Measurements from ENCODE around the gene CTTNBP2NL. TPM values are rescaled to one million over a fixed set of nuclear protein-coding genes. Genes with fewer than 3 reads are reported as not detected.
A peak's percentile ranks its signal among the peaks of the same experiment; 100 is the strongest.

CTTNBP2NL gene
- total RNA-seq, 2 donors from 2014 or later = 32.5 to 66.5 TPM

DNA sequence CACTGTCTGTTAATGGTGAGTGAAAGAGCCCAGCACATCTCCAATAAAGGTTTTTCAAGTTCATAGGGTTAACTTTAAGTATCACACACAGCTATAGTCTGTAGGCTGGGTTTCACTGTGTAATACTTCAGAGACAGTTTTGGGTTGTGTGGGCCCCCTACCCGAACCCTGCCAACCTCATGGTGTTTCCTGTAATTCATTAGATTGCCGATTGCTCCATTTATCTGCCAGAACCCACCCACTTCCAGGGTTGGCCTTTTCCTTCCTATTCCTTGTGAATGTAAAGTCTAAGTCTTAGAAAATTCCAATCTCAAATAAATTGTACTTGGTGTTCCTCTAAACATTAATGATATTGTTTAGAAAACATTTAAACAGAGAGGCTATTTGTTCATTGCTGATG, 43.6 kb downstream of the CTTNBP2NL start:
- Histone ChIP-seq H3K27me3 (replicated peaks; ENCODE audit: insufficient read depth) (no peaks in the 10 kb centered on the region), H3K9me3 (no peaks in the 10 kb centered on the region), H3K27ac (no peak overlapping the region), H3K36me3 (no peaks in the 10 kb centered on the region), H3K4me3 (no peak overlapping the region), H3K4me1 (ENCODE audit: control insufficient read depth in 1 of 2, low read depth in 2 of 2) (peaks cover 21 to 37% of the 10 kb centered on the region in 2 donors)
- DNase-seq (ENCODE audit: low spot score) (no peak), ATAC-seq (ENCODE audit: insufficient number of reproducible peaks, low FRiP score, low read depth) (no peak)
- TF ChIP-seq, protein P1, sequence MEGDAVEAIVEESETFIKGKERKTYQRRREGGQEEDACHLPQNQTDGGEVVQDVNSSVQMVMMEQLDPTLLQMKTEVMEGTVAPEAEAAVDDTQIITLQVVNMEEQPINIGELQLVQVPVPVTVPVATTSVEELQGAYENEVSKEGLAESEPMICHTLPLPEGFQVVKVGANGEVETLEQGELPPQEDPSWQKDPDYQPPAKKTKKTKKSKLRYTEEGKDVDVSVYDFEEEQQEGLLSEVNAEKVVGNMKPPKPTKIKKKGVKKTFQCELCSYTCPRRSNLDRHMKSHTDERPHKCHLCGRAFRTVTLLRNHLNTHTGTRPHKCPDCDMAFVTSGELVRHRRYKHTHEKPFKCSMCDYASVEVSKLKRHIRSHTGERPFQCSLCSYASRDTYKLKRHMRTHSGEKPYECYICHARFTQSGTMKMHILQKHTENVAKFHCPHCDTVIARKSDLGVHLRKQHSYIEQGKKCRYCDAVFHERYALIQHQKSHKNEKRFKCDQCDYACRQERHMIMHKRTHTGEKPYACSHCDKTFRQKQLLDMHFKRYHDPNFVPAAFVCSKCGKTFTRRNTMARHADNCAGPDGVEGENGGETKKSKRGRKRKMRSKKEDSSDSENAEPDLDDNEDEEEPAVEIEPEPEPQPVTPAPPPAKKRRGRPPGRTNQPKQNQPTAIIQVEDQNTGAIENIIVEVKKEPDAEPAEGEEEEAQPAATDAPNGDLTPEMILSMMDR (IDR thresholded peaks at IDR 0.05) = no peak

DNA sequence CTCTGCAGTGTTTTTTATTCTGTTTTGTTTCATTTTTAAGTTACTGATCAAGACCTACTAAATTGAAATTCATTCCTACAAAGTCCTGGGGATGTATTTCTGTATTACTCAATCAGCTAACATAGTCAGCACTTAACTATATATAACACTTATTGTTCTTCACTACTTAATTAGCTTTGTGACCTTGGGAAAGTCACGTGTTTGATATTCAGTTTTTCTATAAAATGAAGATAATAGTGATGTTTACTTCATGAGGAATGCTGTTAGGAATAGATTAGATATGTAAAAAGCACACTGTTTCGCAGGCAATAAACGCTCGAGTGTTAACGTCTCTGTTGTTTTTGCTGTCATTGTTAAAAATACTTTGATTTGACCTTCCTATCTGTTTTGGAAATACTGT, 44.6 kb downstream of the CTTNBP2NL start:
- Histone ChIP-seq H3K27me3 (replicated peaks; ENCODE audit: insufficient read depth) (no peaks in the 10 kb centered on the region), H3K4me3 (no peak overlapping the region), H3K27ac (no peak overlapping the region), H3K4me1 (ENCODE audit: control insufficient read depth in 1 of 2, low read depth in 2 of 2) (peaks cover 21 to 38% of the 10 kb centered on the region in 2 donors), H3K9me3 (no peaks in the 10 kb centered on the region), H3K36me3 (no peaks in the 10 kb centered on the region)
- no peak for DNase-seq (ENCODE audit: low spot score)
- ATAC-seq (ENCODE audit: insufficient number of reproducible peaks, low FRiP score, low read depth) = no peak
- TF ChIP-seq, protein P1 (IDR thresholded peaks at IDR 0.05) = no peak

GRCh38 chr1:112444269-112444668, 48.3 kb downstream of the CTTNBP2NL start:
- peaks cover 9 to 29% of the 10 kb centered on the region in 2 donors for H3K4me1 ChIP-seq (ENCODE audit: control insufficient read depth in 1 of 2, low read depth in 2 of 2)

GRCh38 chr1:112445596-112445995, 49.6 kb downstream of the CTTNBP2NL start:
- Histone ChIP-seq H3K27me3 (replicated peaks; ENCODE audit: insufficient read depth) (no peaks in the 10 kb centered on the region), H3K36me3 (peaks cover 5% of the 10 kb centered on the region), H3K4me1 (ENCODE audit: control insufficient read depth in 1 of 2, low read depth in 2 of 2) (peaks cover 9 to 26% of the 10 kb centered on the region in 2 donors), H3K27ac (peak overlapping the region in 1 of 2 donors; percentile 23), H3K9me3 (no peaks in the 10 kb centered on the region), H3K4me3 (no peak overlapping the region)
- ATAC-seq (ENCODE audit: insufficient number of reproducible peaks, low FRiP score, low read depth) = no peak
- TF ChIP-seq, protein P1 (IDR thresholded peaks at IDR 0.05) = no peak
- no peak for DNase-seq (ENCODE audit: low spot score)

More at GRCh38 chr1:112444269-112444668, 48.3 kb downstream of the CTTNBP2NL start:
- H3K27me3 ChIP-seq (replicated peaks; ENCODE audit: insufficient read depth) = no peaks in the 10 kb centered on the region
- peaks cover 5% of the 10 kb centered on the region for H3K36me3 ChIP-seq
- no peak overlapping the region for H3K4me3 ChIP-seq
- TF ChIP-seq, protein P1 (IDR thresholded peaks at IDR 0.05) = no peak
- no peak for ATAC-seq (ENCODE audit: insufficient number of reproducible peaks, low FRiP score, low read depth)
- H3K27ac ChIP-seq = no peak overlapping the region
- DNase-seq (ENCODE audit: low spot score) = no peak
- no peaks in the 10 kb centered on the region for H3K9me3 ChIP-seq

DNA sequence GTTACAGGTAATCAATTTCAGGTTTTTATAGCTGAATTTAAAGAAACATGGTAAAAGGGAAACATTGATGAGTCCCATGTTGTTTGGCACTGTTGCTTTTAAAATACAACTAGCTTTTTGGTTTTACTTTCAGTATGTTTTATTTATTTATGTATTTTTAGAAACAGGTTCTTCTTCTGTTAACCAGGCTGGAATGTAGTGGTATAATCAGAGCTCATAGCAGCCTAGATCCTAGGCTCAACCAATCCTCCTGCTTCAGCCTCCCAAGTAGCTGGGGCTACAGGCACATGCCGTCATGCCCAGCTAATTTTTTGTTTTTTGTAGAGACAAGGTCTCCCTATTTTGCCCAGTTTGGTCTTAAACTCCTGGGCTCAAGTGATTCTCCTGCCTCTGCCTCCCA, 50.4 kb downstream of the CTTNBP2NL start:
- Histone ChIP-seq H3K4me1 (ENCODE audit: control insufficient read depth in 1 of 2, low read depth in 2 of 2) (peaks cover 9 to 29% of the 10 kb centered on the region in 2 donors), H3K9me3 (no peaks in the 10 kb centered on the region), H3K27me3 (replicated peaks; ENCODE audit: insufficient read depth) (no peaks in the 10 kb centered on the region), H3K27ac (peak overlapping the region; percentile 21 to 38), H3K36me3 (peaks cover 5% of the 10 kb centered on the region), H3K4me3 (peak overlapping the region; percentile 19)
- DNase-seq (ENCODE audit: low spot score) = no peak
- ATAC-seq (ENCODE audit: insufficient number of reproducible peaks, low FRiP score, low read depth) = no peak
- TF ChIP-seq, protein P1 (IDR thresholded peaks at IDR 0.05) = no peak

Data from thoracic aorta (tissue), 2 donors.